Esophagus (tissue), 2 donors: ENCODE data around the gene CA5A. TPM values are rescaled to one million over a fixed set of nuclear protein-coding genes. Genes with fewer than 3 reads are reported as not detected.
"Not testable (repeated sequence)": the region's sequence is repeated elsewhere in the genome, so short reads cannot be mapped to it uniquely, and the experiment has no call there.

Experiments used
- H3K27ac ChIP-seq, 2 donors: one replicate each; pipeline ENCODE4 v1.5.1; 2013; ENCODE audit warnings: low read depth in 2 of 2, mild to moderate bottlenecking in 2 of 2, inconsistent platforms in 1 of 2, low read length in 1 of 2, moderate library complexity in 1 of 2
- H3K27me3 ChIP-seq, 2 donors: one replicate each; pipeline ENCODE4 v1.6.1; 2013; ENCODE audit warnings: low read length in 2 of 2, control low read depth in 1 of 2, mild to moderate bottlenecking in 1 of 2; ENCODE audit not compliant: insufficient read depth in 2 of 2, control insufficient read depth in 1 of 2
- H3K36me3 ChIP-seq, 2 donors: one replicate each; pipeline ENCODE4 v1.6.1; 2013; ENCODE audit warnings: low read length in 1 of 2; ENCODE audit not compliant: control insufficient read depth in 2 of 2, insufficient read depth in 2 of 2
- H3K4me1 ChIP-seq, 2 donors: one replicate each; pipeline ENCODE4 v1.6.1; 2013; ENCODE audit warnings: low read length in 1 of 2; ENCODE audit not compliant: control insufficient read depth in 2 of 2, insufficient read depth in 2 of 2
- H3K4me3 ChIP-seq, 2 donors: one replicate each; pipeline ENCODE4 v1.5.1; 2013; ENCODE audit warnings: low read length in 2 of 2, mild to moderate bottlenecking in 2 of 2, low read depth in 1 of 2, moderate library complexity in 1 of 2
- H3K9me3 ChIP-seq, 2 donors: one replicate each; pipeline ENCODE4 v1.6.1; 2013; ENCODE audit warnings: mild to moderate bottlenecking in 2 of 2, low read depth in 1 of 2, low read length in 1 of 2, moderate library complexity in 1 of 2; ENCODE audit not compliant: control insufficient read depth in 2 of 2, insufficient read depth in 1 of 2
- WGBS, 2 donors: extraction: QIAGEN DNeasy Blood & Tissue Kit; methylation state at CpG; one replicate each; pipeline ENCODE4 v1.1.7; 2013; 5-methylcytosine and 5-hydroxymethylcytosine counted together
- polyA plus RNA-seq, 2 donors: library from polyadenylated mRNA; stranded (reverse); fragments of 200-250 nt; gene quantifications; one replicate each; pipeline ENCODE4 v1.2.3, GENCODE V29; 2013
- donor health status: healthy with polysubstance abuse.
- donor health status: Bipolar disorder and iron deficiency.

CA5A gene
- polyA plus RNA-seq, 2 donors, result not detected

- H3K9me3 ChIP-seq, H3K27me3 ChIP-seq, H3K36me3 ChIP-seq, H3K4me3 ChIP-seq, H3K4me1 ChIP-seq, H3K27ac ChIP-seq: not testable (repeated sequence)
- whole genome bisulfite sequencing, 2 donors, result 92 to 93% methylated on average over 7 of the region's 7 CpGs
These were observed 30.8 kb downstream of the CA5A start for GRCh38 chr16:87905521-87905920.

- WGBS, 2 donors, result 79 to 87% methylated on average over 4 of the region's 5 CpGs
- H3K27ac ChIP-seq, H3K9me3 ChIP-seq, H3K4me3 ChIP-seq, H3K36me3 ChIP-seq, H3K4me1 ChIP-seq, H3K27me3 ChIP-seq: not testable (repeated sequence)
These were observed 31.4 kb downstream of the CA5A start for GRCh38 chr16:87904963-87905362.

GRCh38 chr16:87900489-87900888, 35.8 kb downstream of the CA5A start:
- H3K36me3 ChIP-seq, H3K4me1 ChIP-seq, H3K27ac ChIP-seq, H3K27me3 ChIP-seq, H3K9me3 ChIP-seq, H3K4me3 ChIP-seq: not testable (repeated sequence)
- WGBS, 2 donors, result 67 to 73% methylated on average over 12 of the region's 12 CpGs

- H3K27me3 ChIP-seq, result no peaks in the 10 kb centered on the region
- no peaks in the 10 kb centered on the region for H3K36me3 ChIP-seq
- no peaks in the 10 kb centered on the region for H3K9me3 ChIP-seq
- H3K4me3 ChIP-seq, result no peak overlapping the region
- H3K4me1 ChIP-seq, result no peaks in the 10 kb centered on the region
- WGBS, 2 donors, result 66 to 67% methylated on average over 20 of the region's 20 CpGs
- peak overlapping the region; percentile 14 to 31 for H3K27ac ChIP-seq
These were observed 38.5 kb downstream of the CA5A start for GRCh38 chr16:87897521-87898505.

GRCh38 chr16:87896924-87897520, 39.3 kb downstream of the CA5A start:
- 80 to 84% methylated on average over 16 of the region's 16 CpGs for WGBS, 2 donors
- not testable (repeated sequence) for H3K9me3 ChIP-seq, H3K4me1 ChIP-seq, H3K4me3 ChIP-seq, H3K27me3 ChIP-seq, H3K36me3 ChIP-seq
- H3K27ac ChIP-seq, result peak overlapping the region; percentile 14 to 49

GRCh38 chr16:87896176-87896890, 40.0 kb downstream of the CA5A start:
- peak overlapping the region in 1 of 2 donors; percentile 49 for H3K27ac ChIP-seq
- H3K36me3 ChIP-seq, H3K27me3 ChIP-seq, H3K4me1 ChIP-seq, H3K4me3 ChIP-seq, H3K9me3 ChIP-seq: not testable (repeated sequence)
- WGBS, 2 donors, result 75 to 80% methylated on average over 17 of the region's 17 CpGs

- Histone ChIP-seq H3K36me3 (no peaks in the 10 kb centered on the region), H3K27me3 (no peaks in the 10 kb centered on the region), H3K4me3 (no peak overlapping the region), H3K9me3 (no peaks in the 10 kb centered on the region), H3K27ac (no peak overlapping the region), H3K4me1 (no peaks in the 10 kb centered on the region)
- WGBS, 2 donors, result 65 to 74% methylated on average over 10 of the region's 10 CpGs
These were observed 40.6 kb downstream of the CA5A start for GRCh38 chr16:87895641-87896141.

- not testable (repeated sequence) for H3K4me1 ChIP-seq
- 36 to 56% methylated on average over 4 of the region's 4 CpGs for WGBS, 2 donors
These were observed 42.3 kb downstream of the CA5A start for GRCh38 chr16:87894005-87894404.

GRCh38 chr16:87891764-87892163, 44.6 kb downstream of the CA5A start:
- 92 to 96% methylated on average over 21 of the region's 21 CpGs for WGBS, 2 donors
- H3K36me3 ChIP-seq, result no peaks in the 10 kb centered on the region
- H3K27me3 ChIP-seq, result no peaks in the 10 kb centered on the region
- no peaks in the 10 kb centered on the region for H3K4me1 ChIP-seq
- no peak overlapping the region for H3K27ac ChIP-seq
- no peaks in the 10 kb centered on the region for H3K9me3 ChIP-seq
- H3K4me3 ChIP-seq, result no peak overlapping the region

More at GRCh38 chr16:87894005-87894404, 42.3 kb downstream of the CA5A start:
- H3K4me3 ChIP-seq, H3K9me3 ChIP-seq, H3K27me3 ChIP-seq, H3K36me3 ChIP-seq: not testable (repeated sequence)
- peak overlapping the region in 1 of 2 donors; percentile 31 for H3K27ac ChIP-seq
